Peyer's patch (tissue), 4 donors: ENCODE measurements around the gene ASB2. TPM values are rescaled to one million over a fixed set of nuclear protein-coding genes. Genes with fewer than 3 reads are reported as not detected.

Source experiments
- DNase-seq, 3 donors: peaks; one replicate each; pipeline ENCODE4 v3.0.0-alpha.2; 2017 to 2019
- H3K27ac ChIP-seq, 4 donors: fragments of 200-600 bp; sonication (generic); one replicate each; pipeline ENCODE4 v1.5.1; 2016 to 2019
- H3K27me3 ChIP-seq, 2 donors: fragments of 200-600 bp; sonication (generic); one replicate each; pipeline ENCODE4 v1.5.1; 2019
- H3K36me3 ChIP-seq, 3 donors: fragments of 200-600 bp; sonication (generic); one replicate each; pipeline ENCODE4 v1.5.1; 2016 to 2019
- H3K4me1 ChIP-seq, 4 donors: fragments of 200-600 bp; sonication (generic); one replicate each; pipeline ENCODE4 v1.5.1; 2016 to 2019
- H3K4me3 ChIP-seq, 4 donors: fragments of 200-600 bp; sonication (generic); 1 replicate in 3 of 4; 2 replicates in 1 of 4; pipeline ENCODE4 v1.5.1; 2016 to 2019; ENCODE audit warnings: mild to moderate bottlenecking in 1 of 4
- H3K9me3 ChIP-seq, 4 donors: fragments of 200-600 bp; sonication (generic); one replicate each; pipeline ENCODE4 v1.5.1; 2016 to 2019; ENCODE audit warnings: mild to moderate bottlenecking in 1 of 4
- CTCF ChIP-seq, 6 experiments: fragments of 450-650 bp in 4 of 6; fragments of 200-600 bp in 2 of 6; sonication (generic) in 1 of 6; IDR thresholded peaks; one replicate each; pipeline ENCODE4 v1.5.1; 2017 to 2019; ENCODE audit warnings: antibody characterized with exemption in 6 of 6, mild to moderate bottlenecking in 3 of 6, moderate library complexity in 1 of 6
- POLR2A ChIP-seq, 2 donors: fragments of 450-650 bp; IDR thresholded peaks; one replicate each; pipeline ENCODE4 v1.5.1; 2017; ENCODE audit warnings: antibody characterized with exemption in 2 of 2, mild to moderate bottlenecking in 2 of 2, moderate library complexity in 2 of 2
- total RNA-seq, 4 donors: library from RNA; depleted of rRNA; stranded (reverse); fragments of >200 nt; gene quantifications; one replicate each; pipeline ENCODE4 v1.1.0, GENCODE V29; 2016

The ASB2 gene
- total RNA-seq, 4 donors from 2014 or later, result 3.2 to 32.2 (median 5.4) TPM

- Histone ChIP-seq H3K4me1 (no peaks in the 10 kb centered on the region), H3K27ac (no peak overlapping the region), H3K27me3 (no peaks in the 10 kb centered on the region), H3K4me3 (no peak overlapping the region), H3K9me3 (peaks cover 0 to 10% (median 0%) of the 10 kb centered on the region in 4 donors), H3K36me3 (no peaks in the 10 kb centered on the region)
- DNase-seq, result no peak
- no peak for TF ChIP-seq POLR2A (IDR thresholded peaks at IDR 0.05)
- no peak for TF ChIP-seq CTCF (IDR thresholded peaks at IDR 0.05)
Observed at GRCh38 chr14:93917141-93917540, 59.2 kb downstream of the ASB2 start.

GRCh38 chr14:93916498-93916897 lies 59.9 kb downstream of the ASB2 start:
- no peaks in the 10 kb centered on the region for H3K27me3 ChIP-seq
- H3K4me1 ChIP-seq, result no peaks in the 10 kb centered on the region
- peaks cover 0 to 10% (median 0%) of the 10 kb centered on the region in 4 donors for H3K9me3 ChIP-seq
- no peaks in the 10 kb centered on the region for H3K36me3 ChIP-seq
- no peak for DNase-seq
- H3K4me3 ChIP-seq, result no peak overlapping the region
- no peak for TF ChIP-seq POLR2A (IDR thresholded peaks at IDR 0.05)
- TF ChIP-seq CTCF (IDR thresholded peaks at IDR 0.05), result no peak
- no peak overlapping the region for H3K27ac ChIP-seq

GRCh38 chr14:93915800-93916199 lies 60.6 kb downstream of the ASB2 start:
- H3K36me3 ChIP-seq, result no peaks in the 10 kb centered on the region
- H3K27ac ChIP-seq, result no peak overlapping the region
- H3K27me3 ChIP-seq, result no peaks in the 10 kb centered on the region
- peaks cover 0 to 10% (median 0%) of the 10 kb centered on the region in 4 donors for H3K9me3 ChIP-seq
- H3K4me3 ChIP-seq, result no peak overlapping the region
- TF ChIP-seq CTCF (IDR thresholded peaks at IDR 0.05) (no peak), POLR2A (IDR thresholded peaks at IDR 0.05) (no peak)
- DNase-seq, result no peak
- no peaks in the 10 kb centered on the region for H3K4me1 ChIP-seq

- Histone ChIP-seq H3K27ac (no peak overlapping the region), H3K36me3 (no peaks in the 10 kb centered on the region), H3K4me1 (no peaks in the 10 kb centered on the region), H3K4me3 (no peak overlapping the region), H3K9me3 (peaks cover 0 to 10% (median 0%) of the 10 kb centered on the region in 4 donors), H3K27me3 (no peaks in the 10 kb centered on the region)
- DNase-seq, result no peak
- TF ChIP-seq POLR2A (IDR thresholded peaks at IDR 0.05), result no peak
- TF ChIP-seq CTCF (IDR thresholded peaks at IDR 0.05), result no peak
Observed at GRCh38 chr14:93915070-93915705, 61.2 kb downstream of the ASB2 start.

GRCh38 chr14:93914278-93914677 lies 62.1 kb downstream of the ASB2 start:
- no peak overlapping the region for H3K4me3 ChIP-seq
- DNase-seq, result no peak
- no peaks in the 10 kb centered on the region for H3K36me3 ChIP-seq
- TF ChIP-seq POLR2A (IDR thresholded peaks at IDR 0.05) (no peak), CTCF (IDR thresholded peaks at IDR 0.05) (no peak)
- H3K27ac ChIP-seq, result no peak overlapping the region
- no peaks in the 10 kb centered on the region for H3K27me3 ChIP-seq
- H3K9me3 ChIP-seq, result peaks cover 0 to 7% (median 0%) of the 10 kb centered on the region in 4 donors
- no peaks in the 10 kb centered on the region for H3K4me1 ChIP-seq
